T-helper 1 cell treated with Interleukin-12 subunit alpha and Interleukin-12 subunit beta and Interleukin-4 antibody, amounts not matched to agents 30 μg/mL and 1 μg/mL, for 36 hours (primary cell): ENCODE measurements around the gene METTL16.
"Not testable (repeated sequence)": the region's sequence is repeated elsewhere in the genome, so short reads cannot be mapped to it uniquely, and the experiment has no call there.

Experiments
- H3K27ac Mint-ChIP-seq: one replicate; pipeline ENCODE4 v1.8.0; 2021; ENCODE audit warnings: mild to moderate bottlenecking, mixed read lengths
- H3K27me3 Mint-ChIP-seq: one replicate; pipeline ENCODE4 v1.8.0; 2021; ENCODE audit warnings: low read depth, mixed read lengths
- H3K36me3 Mint-ChIP-seq: one replicate; pipeline ENCODE4 v1.8.0; 2021; ENCODE audit warnings: low read depth, mixed read lengths
- H3K4me1 Mint-ChIP-seq: one replicate; pipeline ENCODE4 v1.8.0; 2021; ENCODE audit warnings: low read depth, mixed read lengths
- H3K4me3 Mint-ChIP-seq: one replicate; pipeline ENCODE4 v1.8.0; 2021; ENCODE audit warnings: mild to moderate bottlenecking, moderate library complexity, mixed read lengths
- H3K9me3 Mint-ChIP-seq: one replicate; pipeline ENCODE4 v1.8.0; 2021; ENCODE audit warnings: mixed read lengths

Gene METTL16

GRCh38 chr17:2511462-2512369, at the start of gene METTL16:
METTL16 (minus strand) TSS chr17:2511888; CDS start chr17:2502331, 9,557 bp downstream.
- peak within 1 kb of the TSS; percentile 51 for H3K4me3 Mint-ChIP-seq
- H3K4me1 Mint-ChIP-seq: peaks cover 16% of the 10 kb centered on the region
- no peak within 1 kb of the TSS for H3K27ac Mint-ChIP-seq
- no peaks in the 10 kb centered on the region for H3K9me3 Mint-ChIP-seq
- peaks cover 5% of the 10 kb centered on the region for H3K36me3 Mint-ChIP-seq
- H3K27me3 Mint-ChIP-seq: no peaks in the 10 kb centered on the region

- Mint-ChIP-seq H3K9me3 (peaks cover 16% of the 10 kb centered on the region), H3K4me3 (no peak overlapping the region)
Observed at GRCh38 chr17:2560658-2561057, 49.0 kb upstream of the METTL16 start.

GRCh38 chr17:2551928-2552327, 40.2 kb upstream of the METTL16 start:
- Mint-ChIP-seq H3K4me3 (no peak overlapping the region), H3K27ac (no peak overlapping the region), H3K36me3 (no peaks in the 10 kb centered on the region), H3K9me3 (peaks cover 10% of the 10 kb centered on the region), H3K4me1 (no peaks in the 10 kb centered on the region), H3K27me3 (no peaks in the 10 kb centered on the region)

More at GRCh38 chr17:2560658-2561057, 49.0 kb upstream of the METTL16 start:
- Mint-ChIP-seq H3K27ac (no peak overlapping the region), H3K4me1 (peaks cover 4% of the 10 kb centered on the region), H3K36me3 (no peaks in the 10 kb centered on the region), H3K27me3 (no peaks in the 10 kb centered on the region)

GRCh38 chr17:2551493-2551892, 39.8 kb upstream of the METTL16 start:
- Mint-ChIP-seq H3K4me3 (no peak overlapping the region), H3K27me3 (no peaks in the 10 kb centered on the region), H3K36me3 (no peaks in the 10 kb centered on the region), H3K9me3 (peaks cover 6% of the 10 kb centered on the region), H3K27ac (no peak overlapping the region), H3K4me1 (no peaks in the 10 kb centered on the region)

GRCh38 chr17:2549392-2550211, 37.9 kb upstream of the METTL16 start:
- Mint-ChIP-seq H3K4me3 (no peak overlapping the region), H3K4me1 (no peaks in the 10 kb centered on the region), H3K27me3 (no peaks in the 10 kb centered on the region), H3K9me3 (no peaks in the 10 kb centered on the region), H3K27ac (no peak overlapping the region), H3K36me3 (no peaks in the 10 kb centered on the region)

GRCh38 chr17:2548026-2548425, 36.3 kb upstream of the METTL16 start:
- not testable (repeated sequence) for H3K36me3 Mint-ChIP-seq, H3K9me3 Mint-ChIP-seq, H3K27me3 Mint-ChIP-seq, H3K27ac Mint-ChIP-seq, H3K4me1 Mint-ChIP-seq, H3K4me3 Mint-ChIP-seq

- Mint-ChIP-seq H3K36me3 (no peaks in the 10 kb centered on the region), H3K4me3 (no peak overlapping the region), H3K27ac (no peak overlapping the region), H3K4me1 (peaks cover 2% of the 10 kb centered on the region), H3K9me3 (no peaks in the 10 kb centered on the region), H3K27me3 (no peaks in the 10 kb centered on the region)
Observed at GRCh38 chr17:2547176-2547575, 35.5 kb upstream of the METTL16 start.

- H3K36me3 Mint-ChIP-seq: no peaks in the 10 kb centered on the region
- H3K9me3 Mint-ChIP-seq: no peaks in the 10 kb centered on the region
- no peak overlapping the region for H3K4me3 Mint-ChIP-seq
- peaks cover 2% of the 10 kb centered on the region for H3K4me1 Mint-ChIP-seq
- no peaks in the 10 kb centered on the region for H3K27me3 Mint-ChIP-seq
- no peak overlapping the region for H3K27ac Mint-ChIP-seq
Observed at GRCh38 chr17:2545393-2545792, 33.7 kb upstream of the METTL16 start.

- no peak overlapping the region for H3K27ac Mint-ChIP-seq
Observed at GRCh38 chr17:2542456-2542855, 30.8 kb upstream of the METTL16 start.

GRCh38 chr17:2542056-2542455, 30.4 kb upstream of the METTL16 start:
- Mint-ChIP-seq H3K4me1 (peaks cover 2% of the 10 kb centered on the region), H3K4me3 (no peak overlapping the region)

More at GRCh38 chr17:2542456-2542855, 30.8 kb upstream of the METTL16 start:
- H3K4me3 Mint-ChIP-seq: no peak overlapping the region
- H3K27me3 Mint-ChIP-seq: no peaks in the 10 kb centered on the region
- no peaks in the 10 kb centered on the region for H3K36me3 Mint-ChIP-seq
- H3K9me3 Mint-ChIP-seq: no peaks in the 10 kb centered on the region
- H3K4me1 Mint-ChIP-seq: peaks cover 2% of the 10 kb centered on the region

GRCh38 chr17:2537579-2537978, 25.9 kb upstream of the METTL16 start:
- H3K27me3 Mint-ChIP-seq, H3K36me3 Mint-ChIP-seq, H3K9me3 Mint-ChIP-seq, H3K27ac Mint-ChIP-seq, H3K4me1 Mint-ChIP-seq, H3K4me3 Mint-ChIP-seq: not testable (repeated sequence)

More at GRCh38 chr17:2542056-2542455, 30.4 kb upstream of the METTL16 start:
- H3K27me3 Mint-ChIP-seq: no peaks in the 10 kb centered on the region
- no peaks in the 10 kb centered on the region for H3K36me3 Mint-ChIP-seq
- H3K27ac Mint-ChIP-seq: no peak overlapping the region
- no peaks in the 10 kb centered on the region for H3K9me3 Mint-ChIP-seq

- peaks cover 8% of the 10 kb centered on the region for H3K4me1 Mint-ChIP-seq
- H3K36me3 Mint-ChIP-seq: no peaks in the 10 kb centered on the region
- no peaks in the 10 kb centered on the region for H3K27me3 Mint-ChIP-seq
- no peak overlapping the region for H3K4me3 Mint-ChIP-seq
- H3K9me3 Mint-ChIP-seq: no peaks in the 10 kb centered on the region
- H3K27ac Mint-ChIP-seq: no peak overlapping the region
Observed at GRCh38 chr17:2532146-2532720, 20.5 kb upstream of the METTL16 start.

GRCh38 chr17:2531243-2531954, 19.7 kb upstream of the METTL16 start:
- not testable (repeated sequence) for H3K27ac Mint-ChIP-seq, H3K27me3 Mint-ChIP-seq, H3K4me1 Mint-ChIP-seq

GRCh38 chr17:2521775-2522410, 10.2 kb upstream of the METTL16 start:
- not testable (repeated sequence) for H3K9me3 Mint-ChIP-seq, H3K36me3 Mint-ChIP-seq, H3K4me3 Mint-ChIP-seq, H3K27me3 Mint-ChIP-seq, H3K4me1 Mint-ChIP-seq, H3K27ac Mint-ChIP-seq

More at GRCh38 chr17:2531243-2531954, 19.7 kb upstream of the METTL16 start:
- H3K36me3 Mint-ChIP-seq, H3K9me3 Mint-ChIP-seq: not testable (repeated sequence)
- H3K4me3 Mint-ChIP-seq: peak overlapping the region; percentile 11
